ENCODE measurements around the gene ADCY3.

Gene ADCY3

DNA sequence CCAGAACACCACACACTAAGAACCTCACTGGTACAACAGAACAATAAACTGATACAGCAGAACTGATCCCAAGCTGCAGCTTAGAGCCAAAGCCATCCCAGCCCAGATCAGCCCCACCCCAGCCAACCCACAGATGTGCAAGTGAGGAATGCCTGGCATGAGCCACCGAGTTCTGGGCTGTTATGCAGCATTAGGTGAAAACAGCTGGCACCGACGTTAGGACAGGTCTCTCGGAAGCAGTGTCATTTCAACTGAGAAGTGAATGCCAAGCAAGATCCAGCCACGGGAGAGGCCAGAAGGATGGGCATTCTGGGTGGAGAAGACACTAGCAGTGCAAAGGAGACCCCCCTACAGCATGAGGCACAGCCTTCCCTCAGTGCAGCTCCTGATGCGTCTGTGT lies 38.9 kb downstream of the ADCY3 start:
- WGBS (ENCODE audit: insufficient coverage) = 98% methylated on average over 6 of the region's 6 CpGs
- no peaks in the 10 kb centered on the region for H3K9me3 ChIP-seq (ENCODE audit: control extremely low read depth in 1 of 5, control insufficient read depth in 4 of 5, insufficient read depth in 2 of 5, low read depth in 1 of 5, low read length in 4 of 5)

GRCh38 chr2:24878341-24878740 lies 41.7 kb downstream of the ADCY3 start:
- Histone ChIP-seq H3K4me3 (ENCODE audit: control insufficient read depth in 1 of 7, extremely low read depth in 1 of 7, insufficient read depth in 4 of 7, low read depth in 2 of 7, low read length in 6 of 7) (no peak overlapping the region), H3K36me3 (ENCODE audit: control insufficient read depth in 4 of 4, insufficient read depth in 4 of 4, low read length in 3 of 4) (peaks cover 0 to 22% (median 5%) of the 10 kb centered on the region in 4 experiments), H3K4me1 (ENCODE audit: control extremely low read depth in 1 of 4, control insufficient read depth in 4 of 4, insufficient read depth in 4 of 4, low read length in 3 of 4) (peaks cover 0 to 17% (median 15%) of the 10 kb centered on the region in 4 experiments), H3K9me3 (ENCODE audit: control extremely low read depth in 1 of 5, control insufficient read depth in 4 of 5, insufficient read depth in 2 of 5, low read depth in 1 of 5, low read length in 4 of 5) (no peaks in the 10 kb centered on the region), H3K27ac (ENCODE audit: insufficient read depth in 1 of 2, low read depth in 1 of 2, low read length in 2 of 2, poor library complexity in 1 of 2, severe bottlenecking in 2 of 2) (no peak overlapping the region), H3K27me3 (replicated peaks in 2 of 5; ENCODE audit: control insufficient read depth in 4 of 5, insufficient read depth in 5 of 5, low read length in 4 of 5) (no peaks in the 10 kb centered on the region)
- whole genome bisulfite sequencing (ENCODE audit: insufficient coverage) = 98% methylated on average over 8 of the region's 10 CpGs
- DNase-seq = no peak
- CTCF ChIA-PET = interaction anchor here (0.7 kb wide), 1 partner anchor 18 kb away, joined by 3 read pairs; no protein-coding TSS in a partner anchor
- POLR2A ChIA-PET = no interaction called here

More for the DNA sequence above, 38.9 kb downstream of the ADCY3 start:
- peaks cover 0 to 13% (median under 1%) of the 10 kb centered on the region in 4 experiments for H3K36me3 ChIP-seq (ENCODE audit: control insufficient read depth in 4 of 4, insufficient read depth in 4 of 4, low read length in 3 of 4)
- H3K4me3 ChIP-seq (ENCODE audit: control insufficient read depth in 1 of 7, extremely low read depth in 1 of 7, insufficient read depth in 4 of 7, low read depth in 2 of 7, low read length in 6 of 7) = no peak overlapping the region
- DNase-seq = no peak
- no peaks in the 10 kb centered on the region for H3K27me3 ChIP-seq (replicated peaks in 2 of 5; ENCODE audit: control insufficient read depth in 4 of 5, insufficient read depth in 5 of 5, low read length in 4 of 5)
- ChIA-PET POLR2A (no interaction called here), CTCF (interaction anchor here (1.0 kb wide), 1 partner anchor 314 kb away, joined by 3 read pairs; no protein-coding TSS in a partner anchor)
- peaks cover 3 to 42% (median 36%) of the 10 kb centered on the region in 4 experiments for H3K4me1 ChIP-seq (ENCODE audit: control extremely low read depth in 1 of 4, control insufficient read depth in 4 of 4, insufficient read depth in 4 of 4, low read length in 3 of 4)
- H3K27ac ChIP-seq (ENCODE audit: insufficient read depth in 1 of 2, low read depth in 1 of 2, low read length in 2 of 2, poor library complexity in 1 of 2, severe bottlenecking in 2 of 2) = no peak overlapping the region

DNA sequence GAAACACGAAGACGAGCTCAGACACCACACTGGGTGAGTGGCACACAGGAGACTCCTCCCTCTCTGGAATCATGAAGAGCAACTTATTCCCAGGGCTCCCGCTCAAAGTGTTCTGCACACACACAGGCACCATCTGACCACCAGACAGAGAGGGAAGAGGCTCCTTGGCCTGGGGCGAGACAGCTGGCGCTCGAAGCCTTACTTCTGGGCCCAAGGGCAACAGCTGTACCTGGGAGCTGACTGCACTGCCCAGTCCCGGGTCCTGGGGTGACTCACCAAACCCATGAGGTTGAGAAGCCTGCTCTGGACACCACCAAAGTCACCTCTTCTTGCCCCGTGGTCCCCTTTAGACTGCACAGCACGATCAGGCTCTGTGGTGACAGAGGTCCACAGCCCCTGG lies 42.4 kb downstream of the ADCY3 start:
- WGBS (ENCODE audit: insufficient coverage) = 100% methylated on average over 6 of the region's 9 CpGs
- DNase-seq = no peak
- H3K27me3 ChIP-seq (replicated peaks in 2 of 5; ENCODE audit: control insufficient read depth in 4 of 5, insufficient read depth in 5 of 5, low read length in 4 of 5) = no peaks in the 10 kb centered on the region
- POLR2A ChIA-PET = no interaction called here
- CTCF ChIA-PET = no interaction called here
- H3K27ac ChIP-seq (ENCODE audit: insufficient read depth in 1 of 2, low read depth in 1 of 2, low read length in 2 of 2, poor library complexity in 1 of 2, severe bottlenecking in 2 of 2) = no peak overlapping the region
- H3K36me3 ChIP-seq (ENCODE audit: control insufficient read depth in 4 of 4, insufficient read depth in 4 of 4, low read length in 3 of 4) = peaks cover 0 to 28% (median 7%) of the 10 kb centered on the region in 4 experiments
- peaks cover 0 to 13% (median 12%) of the 10 kb centered on the region in 4 experiments for H3K4me1 ChIP-seq (ENCODE audit: control extremely low read depth in 1 of 4, control insufficient read depth in 4 of 4, insufficient read depth in 4 of 4, low read length in 3 of 4)
- H3K9me3 ChIP-seq (ENCODE audit: control extremely low read depth in 1 of 5, control insufficient read depth in 4 of 5, insufficient read depth in 2 of 5, low read depth in 1 of 5, low read length in 4 of 5) = no peaks in the 10 kb centered on the region
- H3K4me3 ChIP-seq (ENCODE audit: control insufficient read depth in 1 of 7, extremely low read depth in 1 of 7, insufficient read depth in 4 of 7, low read depth in 2 of 7, low read length in 6 of 7) = no peak overlapping the region

DNA sequence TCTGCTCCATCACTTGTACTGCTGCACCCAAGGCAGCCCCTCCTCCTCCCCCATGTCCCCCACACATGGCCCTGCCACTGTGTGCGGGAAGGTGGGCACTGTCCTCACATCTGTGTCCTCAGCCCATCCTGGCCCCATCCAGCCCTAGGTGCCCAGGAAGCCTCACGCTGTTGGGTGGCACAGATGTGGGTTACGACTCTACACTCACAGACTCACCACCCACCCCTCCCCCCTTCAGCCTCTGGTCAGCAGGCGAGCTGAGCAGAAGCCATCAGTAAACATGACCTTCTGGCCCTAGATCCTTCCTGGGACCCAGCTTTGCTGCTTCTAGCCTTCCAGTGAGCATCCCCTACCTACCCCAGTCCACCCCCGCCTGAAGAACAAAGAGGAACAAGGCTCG lies 43.0 kb downstream of the ADCY3 start:
- Histone ChIP-seq H3K36me3 (ENCODE audit: control insufficient read depth in 4 of 4, insufficient read depth in 4 of 4, low read length in 3 of 4) (peaks cover 0 to 33% (median 10%) of the 10 kb centered on the region in 4 experiments), H3K27ac (ENCODE audit: insufficient read depth in 1 of 2, low read depth in 1 of 2, low read length in 2 of 2, poor library complexity in 1 of 2, severe bottlenecking in 2 of 2) (no peak overlapping the region), H3K4me3 (ENCODE audit: control insufficient read depth in 1 of 7, extremely low read depth in 1 of 7, insufficient read depth in 4 of 7, low read depth in 2 of 7, low read length in 6 of 7) (no peak overlapping the region), H3K27me3 (replicated peaks in 2 of 5; ENCODE audit: control insufficient read depth in 4 of 5, insufficient read depth in 5 of 5, low read length in 4 of 5) (no peaks in the 10 kb centered on the region), H3K9me3 (ENCODE audit: control extremely low read depth in 1 of 5, control insufficient read depth in 4 of 5, insufficient read depth in 2 of 5, low read depth in 1 of 5, low read length in 4 of 5) (no peaks in the 10 kb centered on the region), H3K4me1 (ENCODE audit: control extremely low read depth in 1 of 4, control insufficient read depth in 4 of 4, insufficient read depth in 4 of 4, low read length in 3 of 4) (peaks cover 0 to 7% (median 7%) of the 10 kb centered on the region in 4 experiments)
- 97% methylated on average over 5 of the region's 6 CpGs for WGBS (ENCODE audit: insufficient coverage)
- CTCF ChIA-PET = interaction anchor here (2.9 kb wide), 1 partner anchor 9 kb away, joined by 10 read pairs; no protein-coding TSS in a partner anchor
- POLR2A ChIA-PET = no interaction called here
- no peak for DNase-seq

DNA sequence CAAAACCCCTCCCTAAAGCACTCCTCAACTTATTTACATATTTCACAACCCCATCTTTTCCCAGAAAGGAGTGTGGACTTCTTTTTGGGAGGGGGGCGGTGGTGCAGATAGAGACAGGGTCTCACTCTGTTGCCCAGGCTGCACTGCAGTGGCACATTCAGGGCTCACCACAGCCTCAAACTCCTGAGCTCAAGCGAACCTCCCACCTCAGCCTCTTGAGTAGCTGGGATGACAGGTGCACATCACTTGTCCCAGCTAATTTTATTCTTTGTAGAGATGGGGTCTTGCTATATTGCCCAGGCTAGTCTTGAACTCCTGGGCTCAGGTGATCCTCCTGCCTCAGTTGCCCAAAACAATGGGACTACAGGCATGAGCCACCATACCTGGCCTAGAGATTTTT lies 44.1 kb downstream of the ADCY3 start:
- H3K27ac ChIP-seq (ENCODE audit: insufficient read depth in 1 of 2, low read depth in 1 of 2, low read length in 2 of 2, poor library complexity in 1 of 2, severe bottlenecking in 2 of 2) = no peak overlapping the region
- no peak overlapping the region for H3K4me3 ChIP-seq (ENCODE audit: control insufficient read depth in 1 of 7, extremely low read depth in 1 of 7, insufficient read depth in 4 of 7, low read depth in 2 of 7, low read length in 6 of 7)
- H3K9me3 ChIP-seq (ENCODE audit: control extremely low read depth in 1 of 5, control insufficient read depth in 4 of 5, insufficient read depth in 2 of 5, low read depth in 1 of 5, low read length in 4 of 5) = no peaks in the 10 kb centered on the region
- WGBS (ENCODE audit: insufficient coverage) = 100% methylated on average over 1 of the region's 2 CpGs
- H3K36me3 ChIP-seq (ENCODE audit: control insufficient read depth in 4 of 4, insufficient read depth in 4 of 4, low read length in 3 of 4) = peaks cover 0 to 41% (median 18%) of the 10 kb centered on the region in 4 experiments
- ChIA-PET POLR2A (no interaction called here), CTCF (interaction anchor here (1.0 to 2.9 kb wide), 2 partner anchors 10 to 17 kb away, joined by 3 to 10 read pairs; no protein-coding TSS in a partner anchor)
- DNase-seq = no peak
- peaks cover 0 to 1% (median under 1%) of the 10 kb centered on the region in 4 experiments for H3K4me1 ChIP-seq (ENCODE audit: control extremely low read depth in 1 of 4, control insufficient read depth in 4 of 4, insufficient read depth in 4 of 4, low read length in 3 of 4)
- no peaks in the 10 kb centered on the region for H3K27me3 ChIP-seq (replicated peaks in 2 of 5; ENCODE audit: control insufficient read depth in 4 of 5, insufficient read depth in 5 of 5, low read length in 4 of 5)

GRCh38 chr2:24875272-24875671 lies 44.8 kb downstream of the ADCY3 start:
- no peaks in the 10 kb centered on the region for H3K27me3 ChIP-seq (replicated peaks in 2 of 5; ENCODE audit: control insufficient read depth in 4 of 5, insufficient read depth in 5 of 5, low read length in 4 of 5)
- ChIA-PET CTCF (interaction anchor here (2.9 kb wide), 1 partner anchor 10 kb away, joined by 10 read pairs; no protein-coding TSS in a partner anchor), POLR2A (interaction anchor here (0.9 kb wide), 1 partner anchor 11 kb away, joined by 4 read pairs; no protein-coding TSS in a partner anchor)
- H3K4me3 ChIP-seq (ENCODE audit: control insufficient read depth in 1 of 7, extremely low read depth in 1 of 7, insufficient read depth in 4 of 7, low read depth in 2 of 7, low read length in 6 of 7) = no peak overlapping the region
- H3K4me1 ChIP-seq (ENCODE audit: control extremely low read depth in 1 of 4, control insufficient read depth in 4 of 4, insufficient read depth in 4 of 4, low read length in 3 of 4) = no peaks in the 10 kb centered on the region
- 97% methylated on average over 3 of the region's 10 CpGs for WGBS (ENCODE audit: insufficient coverage)
- H3K9me3 ChIP-seq (ENCODE audit: control extremely low read depth in 1 of 5, control insufficient read depth in 4 of 5, insufficient read depth in 2 of 5, low read depth in 1 of 5, low read length in 4 of 5) = no peaks in the 10 kb centered on the region
- H3K27ac ChIP-seq (ENCODE audit: insufficient read depth in 1 of 2, low read depth in 1 of 2, low read length in 2 of 2, poor library complexity in 1 of 2, severe bottlenecking in 2 of 2) = no peak overlapping the region
- H3K36me3 ChIP-seq (ENCODE audit: control insufficient read depth in 4 of 4, insufficient read depth in 4 of 4, low read length in 3 of 4) = peaks cover 0 to 44% (median 22%) of the 10 kb centered on the region in 4 experiments
- no peak for DNase-seq

GRCh38 chr2:24874035-24874434 lies 46.0 kb downstream of the ADCY3 start:
- no peaks in the 10 kb centered on the region for H3K4me1 ChIP-seq (ENCODE audit: control extremely low read depth in 1 of 4, control insufficient read depth in 4 of 4, insufficient read depth in 4 of 4, low read length in 3 of 4)
- WGBS (ENCODE audit: insufficient coverage) = 100% methylated on average over 5 of the region's 9 CpGs
- no peak for DNase-seq
- ChIA-PET POLR2A (no interaction called here), CTCF (interaction anchor here (2.9 kb wide), 1 partner anchor 12 kb away, joined by 10 read pairs; no protein-coding TSS in a partner anchor)
- no peaks in the 10 kb centered on the region for H3K9me3 ChIP-seq (ENCODE audit: control extremely low read depth in 1 of 5, control insufficient read depth in 4 of 5, insufficient read depth in 2 of 5, low read depth in 1 of 5, low read length in 4 of 5)
- no peaks in the 10 kb centered on the region for H3K27me3 ChIP-seq (replicated peaks in 2 of 5; ENCODE audit: control insufficient read depth in 4 of 5, insufficient read depth in 5 of 5, low read length in 4 of 5)
- no peak overlapping the region for H3K4me3 ChIP-seq (ENCODE audit: control insufficient read depth in 1 of 7, extremely low read depth in 1 of 7, insufficient read depth in 4 of 7, low read depth in 2 of 7, low read length in 6 of 7)
- H3K27ac ChIP-seq (ENCODE audit: insufficient read depth in 1 of 2, low read depth in 1 of 2, low read length in 2 of 2, poor library complexity in 1 of 2, severe bottlenecking in 2 of 2) = no peak overlapping the region
- H3K36me3 ChIP-seq (ENCODE audit: control insufficient read depth in 4 of 4, insufficient read depth in 4 of 4, low read length in 3 of 4) = peaks cover 0 to 47% (median 24%) of the 10 kb centered on the region in 4 experiments
